Colon (tissue), 2 donors: ENCODE results near the gene ABHD12.
"Not testable (repeated sequence)": the region's sequence is repeated elsewhere in the genome, so short reads cannot be mapped to it uniquely, and the experiment has no call there.

Experiments used
- FAIRE-seq: peaks from 2 replicates; lab custom pipeline; 2012; peaks lifted over from hg19 to GRCh38; lab: Jason Lieb, UNC
- donor health status: control.
- donor health status: control.

ABHD12 gene

GRCh38 chr20:25276533-25277050 lies 114.0 kb downstream of the ABHD12 start:
- FAIRE-seq: no peak

GRCh38 chr20:25275813-25276532 lies 114.7 kb downstream of the ABHD12 start:
- no peak for FAIRE-seq

GRCh38 chr20:25274891-25275812 lies 115.5 kb downstream of the ABHD12 start:
- FAIRE-seq: no peak

- no peak for FAIRE-seq
These were observed 116.2 kb downstream of the ABHD12 start for GRCh38 chr20:25274481-25274880.

GRCh38 chr20:25273541-25274358 lies 116.9 kb downstream of the ABHD12 start:
- no peak for FAIRE-seq

- FAIRE-seq: no peak
These were observed 117.6 kb downstream of the ABHD12 start for GRCh38 chr20:25273046-25273445.

- FAIRE-seq: no peak
These were observed 118.2 kb downstream of the ABHD12 start for GRCh38 chr20:25272223-25273000.

GRCh38 chr20:25271486-25272222 lies 119.0 kb downstream of the ABHD12 start:
- FAIRE-seq: no peak

- no peak for FAIRE-seq
These were observed 119.8 kb downstream of the ABHD12 start for GRCh38 chr20:25270829-25271251.

GRCh38 chr20:25269833-25270170 lies 120.8 kb downstream of the ABHD12 start:
- no peak for FAIRE-seq

- no peak for FAIRE-seq
These were observed 121.4 kb downstream of the ABHD12 start for GRCh38 chr20:25269057-25269832.

- not testable (repeated sequence) for FAIRE-seq
These were observed 129.7 kb downstream of the ABHD12 start for GRCh38 chr20:25260770-25261437.

GRCh38 chr20:25259788-25260254 lies 130.8 kb downstream of the ABHD12 start:
- FAIRE-seq: no peak

- FAIRE-seq: no peak
These were observed 131.3 kb downstream of the ABHD12 start for GRCh38 chr20:25259358-25259757.

GRCh38 chr20:25258828-25259227 lies 131.8 kb downstream of the ABHD12 start:
- no peak for FAIRE-seq

GRCh38 chr20:25258476-25258805 lies 132.2 kb downstream of the ABHD12 start:
- no peak for FAIRE-seq

GRCh38 chr20:25257756-25258475 lies 132.7 kb downstream of the ABHD12 start:
- no peak for FAIRE-seq

- FAIRE-seq: no peak
These were observed 133.5 kb downstream of the ABHD12 start for GRCh38 chr20:25257130-25257529.
